ENCODE measurements around the gene AFAP1L1.
"Not testable (repeated sequence)": the region's sequence is repeated elsewhere in the genome, so short reads cannot be mapped to it uniquely, and the experiment has no call there.

The AFAP1L1 gene

GRCh38 chr5:149389552-149390495 lies 118.2 kb downstream of the AFAP1L1 start:
- DNase-seq (ENCODE audit: low read depth, low spot score): no peak

GRCh38 chr5:149391076-149391475 lies 119.4 kb downstream of the AFAP1L1 start:
- DNase-seq (ENCODE audit: low read depth, low spot score): not testable (repeated sequence)
